GM12891 (cell line): Measurements from ENCODE around the gene RAB36.

Experiments used
- DNase-seq: peaks from one replicate; pipeline ENCODE4 v3.0.0; 2011; ENCODE audit warnings: low spot score; ENCODE audit not compliant: insufficient read length
- FAIRE-seq: peaks from 2 replicates; lab custom pipeline; 2011; peaks lifted over from hg19 to GRCh38; lab: Jason Lieb, UNC
- PAX5 ChIP-seq: IDR thresholded peaks from 2 replicates; pipeline ENCODE4 v1.6.1; 2011; ENCODE audit warnings: low read length, moderate library complexity, mild to moderate bottlenecking; ENCODE audit not compliant: insufficient read depth, severe bottlenecking
- POLR2A ChIP-seq: IDR thresholded peaks from 2 replicates; pipeline ENCODE4 v1.6.1; 2011; ENCODE audit warnings: low read depth, low read length, control low read depth
- POLR2AphosphoS5 ChIP-seq: IDR thresholded peaks from 2 replicates; pipeline ENCODE4 v1.6.1; 2011; ENCODE audit warnings: low read depth, low read length, control low read depth
- POU2F2 ChIP-seq: IDR thresholded peaks from 2 replicates; pipeline ENCODE4 v1.6.1; 2011; ENCODE audit warnings: low read depth, mild to moderate bottlenecking, control low read depth, low read length, moderate library complexity
- SPI1 ChIP-seq: IDR thresholded peaks from 2 replicates; pipeline ENCODE4 v1.6.1; 2011; ENCODE audit warnings: low read depth, low read length, control low read depth
- TAF1 ChIP-seq: IDR thresholded peaks from 2 replicates; pipeline ENCODE4 v1.6.1; 2011; ENCODE audit warnings: low read depth, low read length, control low read depth

RAB36 gene

GRCh38 chr22:23166841-23167616 is 21.8 kb downstream of the RAB36 start:
- no peak for TF ChIP-seq TAF1
- TF ChIP-seq POLR2AphosphoS5 = no peak
- no peak for TF ChIP-seq PAX5
- no peak for TF ChIP-seq POU2F2
- no peak for TF ChIP-seq POLR2A
- TF ChIP-seq SPI1 = no peak
- FAIRE-seq (no peak), DNase-seq (no peak)

- no peak for TF ChIP-seq POLR2AphosphoS5
- FAIRE-seq = no peak
- DNase-seq = no peak
Measured at GRCh38 chr22:23168391-23169042, 23.2 kb downstream of the RAB36 start.

GRCh38 chr22:23169043-23169406 is 23.7 kb downstream of the RAB36 start:
- DNase-seq = no peak
- no peak for FAIRE-seq
- TF ChIP-seq TAF1 (no peak), PAX5 (no peak), POU2F2 (no peak), SPI1 (no peak), POLR2A (no peak), POLR2AphosphoS5 (no peak)

DNA sequence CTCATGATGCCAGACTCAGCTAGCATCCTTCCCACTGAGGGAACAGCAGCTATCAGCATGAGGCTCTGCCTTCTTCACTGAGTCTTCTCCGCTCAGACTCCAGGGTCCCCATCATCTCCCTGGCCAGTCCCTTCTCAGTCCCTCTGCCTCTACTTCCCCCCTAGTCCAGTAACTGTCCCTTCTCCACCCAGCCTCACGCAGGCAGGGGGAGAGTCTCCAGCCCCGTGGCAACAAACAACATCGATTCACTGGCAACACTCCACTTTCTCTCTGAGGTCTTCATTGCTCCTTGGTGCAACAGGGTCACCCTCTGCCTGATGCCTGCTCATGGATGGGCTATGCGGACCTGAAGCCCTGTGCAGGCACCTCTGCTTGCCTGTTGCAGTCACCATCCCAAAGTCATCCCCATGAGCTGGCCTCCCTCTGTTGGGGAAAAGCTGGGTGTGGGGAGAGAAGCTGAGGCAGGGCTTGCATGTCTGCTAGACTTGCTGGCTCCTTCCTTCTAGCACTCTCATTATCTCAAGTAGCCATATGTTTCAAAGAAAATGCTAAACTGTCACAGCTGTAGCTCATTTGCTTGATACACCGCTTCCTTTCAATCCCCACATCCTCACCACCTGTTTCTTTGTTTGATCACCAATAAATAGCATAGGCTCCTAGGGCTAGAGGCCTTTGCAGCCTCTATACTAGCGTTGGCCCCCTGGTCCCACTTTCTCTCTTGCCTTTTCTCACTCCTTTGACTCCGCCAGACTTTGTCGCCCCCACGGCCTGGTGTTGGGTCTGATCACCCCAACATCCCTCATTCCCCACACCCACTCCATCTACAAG is 30.8 kb downstream of the RAB36 start:
- no peak for TF ChIP-seq POLR2A
- no peak for TF ChIP-seq PAX5
- no peak for TF ChIP-seq POU2F2
- TF ChIP-seq SPI1 = no peak
- no peak for TF ChIP-seq POLR2AphosphoS5
- TF ChIP-seq TAF1 = no peak
- DNase-seq (no peak), FAIRE-seq (no peak)

GRCh38 chr22:23176645-23177027 is 31.4 kb downstream of the RAB36 start:
- FAIRE-seq = no peak
- no peak for TF ChIP-seq POLR2A
- no peak for TF ChIP-seq POU2F2
- TF ChIP-seq POLR2AphosphoS5 = no peak
- TF ChIP-seq TAF1 = no peak
- no peak for TF ChIP-seq PAX5
- TF ChIP-seq SPI1 = no peak
- no peak for DNase-seq

- FAIRE-seq = no peak
- DNase-seq = no peak
- no peak for TF ChIP-seq POLR2AphosphoS5
- no peak for TF ChIP-seq SPI1
- no peak for TF ChIP-seq POLR2A
- no peak for TF ChIP-seq PAX5
- no peak for TF ChIP-seq TAF1
- no peak for TF ChIP-seq POU2F2
Measured at GRCh38 chr22:23177197-23177596, 31.9 kb downstream of the RAB36 start.

DNA sequence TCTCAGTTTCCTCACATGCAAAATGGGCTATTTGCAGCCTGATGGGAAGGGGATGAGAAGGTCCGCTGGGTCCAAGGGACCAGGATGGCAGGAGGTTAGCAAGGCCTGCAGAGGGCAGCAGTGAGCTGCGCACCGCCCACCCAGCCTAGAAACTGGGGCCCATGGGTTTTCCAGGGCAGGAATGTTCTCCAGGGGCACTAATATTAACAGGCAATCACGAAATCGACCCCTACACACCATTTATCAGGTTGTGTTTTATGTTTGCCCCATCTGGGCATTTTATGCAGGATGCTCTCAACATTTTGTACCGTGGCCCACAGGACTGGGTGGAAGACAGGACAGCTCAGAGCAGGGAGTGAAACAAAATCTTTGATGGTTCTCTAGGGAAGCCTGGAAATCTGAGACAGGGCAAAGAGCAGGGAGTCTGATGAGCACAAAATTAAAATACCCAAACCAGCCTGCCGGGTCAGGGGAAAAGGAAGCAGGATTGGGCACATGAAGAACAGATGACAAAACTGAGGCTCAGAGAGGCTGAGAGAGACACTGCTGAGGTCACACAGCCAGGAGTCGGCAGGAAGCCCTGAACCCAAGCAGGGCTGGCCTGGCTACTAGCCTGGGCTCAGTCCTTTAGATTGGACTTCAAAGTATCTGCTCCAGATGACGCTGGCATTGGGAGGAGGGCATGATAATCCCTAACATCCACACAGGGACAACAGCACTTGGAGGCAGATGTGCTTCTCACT is 33.4 kb downstream of the RAB36 start:
- DNase-seq (peak; percentile 62), FAIRE-seq (no peak)
- TF ChIP-seq POLR2A (no peak), SPI1 (no peak), TAF1 (no peak), POLR2AphosphoS5 (no peak), POU2F2 (no peak), PAX5 (no peak)

- no peak for DNase-seq
- FAIRE-seq = no peak
- TF ChIP-seq POLR2AphosphoS5 = no peak
- no peak for TF ChIP-seq POU2F2
- no peak for TF ChIP-seq POLR2A
- no peak for TF ChIP-seq SPI1
- no peak for TF ChIP-seq TAF1
- no peak for TF ChIP-seq PAX5
Measured at GRCh38 chr22:23179381-23180299, 34.4 kb downstream of the RAB36 start.
